ENCODE data around the gene NRIP1. TPM values are rescaled to one million over a fixed set of nuclear protein-coding genes. Genes with fewer than 3 reads are reported as not detected.

The NRIP1 gene
- total RNA-seq, 1 donor from 2014 or later, result 30.9 TPM

GRCh38 chr21:14993115-14993514, 71.7 kb downstream of the NRIP1 start:
- H3K27me3 ChIP-seq, result no peaks in the 10 kb centered on the region
- H3K9me3 ChIP-seq, result no peaks in the 10 kb centered on the region
- DNase-seq (ENCODE audit: extremely low spot score in 2 of 2), result no peak
- H3K4me3 ChIP-seq, result no peak overlapping the region
- H3K4me1 ChIP-seq, result peaks cover 35% of the 10 kb centered on the region
- H3K27ac ChIP-seq, result no peak overlapping the region
- no peaks in the 10 kb centered on the region for H3K36me3 ChIP-seq
- intact Hi-C loops (cut with DNase I), result no loop called here
- no peak for TF ChIP-seq POLR2A (IDR thresholded peaks at IDR 0.05)
- TF ChIP-seq POLR2AphosphoS5 (IDR thresholded peaks at IDR 0.05; ENCODE audit: insufficient read depth in 1 of 2, low read depth in 1 of 2), result no peak
- TF ChIP-seq CTCF (IDR thresholded peaks at IDR 0.05), result no peak

GRCh38 chr21:14991957-14992356, 72.8 kb downstream of the NRIP1 start:
- Histone ChIP-seq H3K4me3 (no peak overlapping the region), H3K27me3 (no peaks in the 10 kb centered on the region), H3K9me3 (no peaks in the 10 kb centered on the region), H3K4me1 (peaks cover 42% of the 10 kb centered on the region), H3K36me3 (no peaks in the 10 kb centered on the region), H3K27ac (no peak overlapping the region)
- DNase-seq (ENCODE audit: extremely low spot score in 2 of 2), result no peak
- intact Hi-C loops (cut with DNase I), result no loop called here
- TF ChIP-seq POLR2A (IDR thresholded peaks at IDR 0.05) (no peak), CTCF (IDR thresholded peaks at IDR 0.05) (no peak), POLR2AphosphoS5 (IDR thresholded peaks at IDR 0.05; ENCODE audit: insufficient read depth in 1 of 2, low read depth in 1 of 2) (no peak)

GRCh38 chr21:14989359-14989758, 75.4 kb downstream of the NRIP1 start:
- DNase-seq (ENCODE audit: extremely low spot score in 2 of 2), result no peak
- Histone ChIP-seq H3K36me3 (no peaks in the 10 kb centered on the region), H3K27ac (no peak overlapping the region), H3K4me1 (peaks cover 30% of the 10 kb centered on the region), H3K9me3 (no peaks in the 10 kb centered on the region), H3K4me3 (no peak overlapping the region), H3K27me3 (no peaks in the 10 kb centered on the region)
- intact Hi-C loops (cut with DNase I), result loop anchor here (5.0 kb wide), 1 partner anchor 187 kb away; no protein-coding TSS in a partner anchor
- no peak for TF ChIP-seq POLR2A (IDR thresholded peaks at IDR 0.05)
- TF ChIP-seq CTCF (IDR thresholded peaks at IDR 0.05), result no peak
- TF ChIP-seq POLR2AphosphoS5 (IDR thresholded peaks at IDR 0.05; ENCODE audit: insufficient read depth in 1 of 2, low read depth in 1 of 2), result no peak

- intact Hi-C loops (cut with DNase I), result loop anchor here (5.0 kb wide), 1 partner anchor 186 kb away; no protein-coding TSS in a partner anchor
Observed at GRCh38 chr21:14988760-14989159, 76.0 kb downstream of the NRIP1 start.

More at GRCh38 chr21:14988760-14989159, 76.0 kb downstream of the NRIP1 start:
- Histone ChIP-seq H3K4me1 (peaks cover 30% of the 10 kb centered on the region), H3K27ac (no peak overlapping the region), H3K36me3 (no peaks in the 10 kb centered on the region), H3K4me3 (no peak overlapping the region), H3K27me3 (no peaks in the 10 kb centered on the region), H3K9me3 (no peaks in the 10 kb centered on the region)
- TF ChIP-seq POLR2A (IDR thresholded peaks at IDR 0.05) (no peak), CTCF (IDR thresholded peaks at IDR 0.05) (no peak), POLR2AphosphoS5 (IDR thresholded peaks at IDR 0.05; ENCODE audit: insufficient read depth in 1 of 2, low read depth in 1 of 2) (no peak)
- no peak for DNase-seq (ENCODE audit: extremely low spot score in 2 of 2)

All from vagina (tissue), 2 donors.